GM12801 (cell line): ENCODE measurements around the gene WDR64.

Experiments used
- CTCF ChIP-seq: IDR thresholded peaks from one replicate; pipeline ENCODE4 v1.5.1; 2011; ENCODE audit warnings: control low read depth; ENCODE audit not compliant: insufficient read length; ENCODE audit errors: extremely low read depth

The WDR64 gene

GRCh38 chr1:241778117-241778516, 126.0 kb downstream of the WDR64 start:
- no peak for TF ChIP-seq CTCF

- no peak for TF ChIP-seq CTCF
These were observed 127.8 kb downstream of the WDR64 start for GRCh38 chr1:241779897-241780296.

- TF ChIP-seq CTCF: no peak
These were observed 130.3 kb downstream of the WDR64 start for GRCh38 chr1:241782396-241782795.

- TF ChIP-seq CTCF: no peak
These were observed 135.6 kb downstream of the WDR64 start for GRCh38 chr1:241787691-241788090.

- TF ChIP-seq CTCF: no peak
These were observed 137.0 kb downstream of the WDR64 start for GRCh38 chr1:241789061-241789460.

- TF ChIP-seq CTCF: no peak
These were observed 147.3 kb downstream of the WDR64 start for GRCh38 chr1:241799416-241799815.

- no peak for TF ChIP-seq CTCF
These were observed 148.6 kb downstream of the WDR64 start for GRCh38 chr1:241800640-241801039.

GRCh38 chr1:241802863-241803262, 150.8 kb downstream of the WDR64 start:
- TF ChIP-seq CTCF: no peak
